ENCODE measurements around the gene PDE8B.

- TF ChIP-seq POLR2A (IDR thresholded peaks at IDR 0.05) = no peak
- TF ChIP-seq, protein P1, sequence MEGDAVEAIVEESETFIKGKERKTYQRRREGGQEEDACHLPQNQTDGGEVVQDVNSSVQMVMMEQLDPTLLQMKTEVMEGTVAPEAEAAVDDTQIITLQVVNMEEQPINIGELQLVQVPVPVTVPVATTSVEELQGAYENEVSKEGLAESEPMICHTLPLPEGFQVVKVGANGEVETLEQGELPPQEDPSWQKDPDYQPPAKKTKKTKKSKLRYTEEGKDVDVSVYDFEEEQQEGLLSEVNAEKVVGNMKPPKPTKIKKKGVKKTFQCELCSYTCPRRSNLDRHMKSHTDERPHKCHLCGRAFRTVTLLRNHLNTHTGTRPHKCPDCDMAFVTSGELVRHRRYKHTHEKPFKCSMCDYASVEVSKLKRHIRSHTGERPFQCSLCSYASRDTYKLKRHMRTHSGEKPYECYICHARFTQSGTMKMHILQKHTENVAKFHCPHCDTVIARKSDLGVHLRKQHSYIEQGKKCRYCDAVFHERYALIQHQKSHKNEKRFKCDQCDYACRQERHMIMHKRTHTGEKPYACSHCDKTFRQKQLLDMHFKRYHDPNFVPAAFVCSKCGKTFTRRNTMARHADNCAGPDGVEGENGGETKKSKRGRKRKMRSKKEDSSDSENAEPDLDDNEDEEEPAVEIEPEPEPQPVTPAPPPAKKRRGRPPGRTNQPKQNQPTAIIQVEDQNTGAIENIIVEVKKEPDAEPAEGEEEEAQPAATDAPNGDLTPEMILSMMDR (IDR thresholded peaks at IDR 0.05) = no peak
Observed at GRCh38 chr5:77328930-77329647, 118.6 kb downstream of the PDE8B start.

Measured in esophagus squamous epithelium (tissue), 4 donors.